IMR-90 (cell line): ENCODE measurements around the gene ADAM17. TPM values are rescaled to one million over a fixed set of nuclear protein-coding genes. Genes with fewer than 3 reads are reported as not detected.

Source experiments
- ATAC-seq: fragments of 200-7000 bp; cut with Tn5 transposase; 2 replicates; pipeline ENCODE4 v1.9.1; 2020; ENCODE audit warnings: low read depth, mild to moderate bottlenecking, moderate library complexity
- BruUV-seq: library from RNA; stranded (reverse); fragments of 400-500 nt; replicated peaks from 2 replicates; lab custom pipeline; 2021; lab: Mats Ljungman, UMichigan
- CTCF ChIA-PET: fragments of 300-600 bp; formaldehyde crosslinking; extraction: SDS; loops from one replicate; lab custom pipeline; 2021; ENCODE audit warnings: antibody characterized with exemption; lab: Yijun Ruan, JAX
- POLR2A ChIA-PET: fragments of 300-600 bp; sonication (Branson Sonifier 250); formaldehyde crosslinking; loops from one replicate; lab custom pipeline; 2022; ENCODE audit warnings: antibody characterized with exemption; ENCODE audit not compliant: unreplicated experiment; lab: Charles Lee
- DNase-seq: peaks from one replicate; pipeline ENCODE4 v3.0.0; 2013
- H2AFZ ChIP-seq: replicated peaks from 2 replicates; pipeline ENCODE3; 2013; ENCODE audit warnings: low read length, mild to moderate bottlenecking; ENCODE audit not compliant: poor library complexity
- H2AK5ac ChIP-seq: 2 replicates; pipeline ENCODE4 v1.6.1; 2013; ENCODE audit warnings: low read depth, low read length, inconsistent platforms
- H2AK9ac ChIP-seq: replicated peaks from 2 replicates; pipeline ENCODE3; 2013; ENCODE audit warnings: mild to moderate bottlenecking, low read depth, low read length, moderate library complexity; ENCODE audit not compliant: poor library complexity
- H2BK120ac ChIP-seq: 2 replicates; pipeline ENCODE4 v1.6.1; 2013; ENCODE audit warnings: low read depth, low read length, inconsistent platforms
- H2BK15ac ChIP-seq: 3 replicates; pipeline ENCODE4 v1.6.1; 2013; ENCODE audit warnings: low read depth, low read length, inconsistent platforms
- H2BK20ac ChIP-seq: 2 replicates; pipeline ENCODE4 v1.6.1; 2013; ENCODE audit warnings: low read depth, mild to moderate bottlenecking, inconsistent platforms, low read length, moderate library complexity
- H2BK5ac ChIP-seq: 2 replicates; pipeline ENCODE4 v1.6.1; 2013; ENCODE audit warnings: mild to moderate bottlenecking, low read depth, low read length, inconsistent platforms; ENCODE audit not compliant: poor library complexity, severe bottlenecking
- H3K14ac ChIP-seq: replicated peaks from 2 replicates; pipeline ENCODE4 v1.6.1; 2013; ENCODE audit warnings: low read depth, low read length, inconsistent platforms
- H3K18ac ChIP-seq: 2 replicates; pipeline ENCODE4 v1.6.1; 2013; ENCODE audit warnings: low read depth, low read length, control low read depth
- H3K23ac ChIP-seq: 2 replicates; pipeline ENCODE4 v1.6.1; 2013; ENCODE audit warnings: low read depth, low read length, inconsistent platforms
- H3K27ac ChIP-seq: 2 replicates; pipeline ENCODE4 v1.5.1; 2013; ENCODE audit warnings: mild to moderate bottlenecking, control low read depth, low read length; ENCODE audit not compliant: insufficient read depth
- H3K27me3 ChIP-seq: 2 replicates; pipeline ENCODE4 v1.6.1; 2013; ENCODE audit warnings: low read length; ENCODE audit not compliant: control insufficient read depth, insufficient read depth
- H3K36me3 ChIP-seq: 2 replicates; pipeline ENCODE4 v1.6.1; 2013; ENCODE audit warnings: low read length, mixed read lengths; ENCODE audit not compliant: control insufficient read depth, insufficient read depth
- H3K4ac ChIP-seq: 2 replicates; pipeline ENCODE4 v1.6.1; 2013; ENCODE audit warnings: low read depth, low read length, inconsistent platforms
- H3K4me1 ChIP-seq: 2 replicates; pipeline ENCODE4 v1.6.1; 2013; ENCODE audit warnings: low read length, mixed read lengths; ENCODE audit not compliant: control insufficient read depth, insufficient read depth
- H3K4me2 ChIP-seq: 2 replicates; pipeline ENCODE4 v1.6.1; 2013; ENCODE audit warnings: low read depth, mild to moderate bottlenecking, control low read depth, low read length, moderate library complexity
- H3K4me3 ChIP-seq: 2 replicates; pipeline ENCODE4 v1.5.1; 2013; ENCODE audit warnings: low read depth, mild to moderate bottlenecking, control low read depth, low read length, moderate library complexity; ENCODE audit not compliant: insufficient read depth
- H3K56ac ChIP-seq: 2 replicates; pipeline ENCODE4 v1.6.1; 2013; ENCODE audit warnings: low read length, inconsistent platforms; ENCODE audit not compliant: insufficient read depth; ENCODE audit errors: extremely low read depth
- H3K79me1 ChIP-seq, 2 experiments: 2 replicates each; pipeline ENCODE4 v1.6.1; 2013; ENCODE audit warnings: low read length in 2 of 2, inconsistent platforms in 1 of 2, low read depth in 1 of 2
- H3K9ac ChIP-seq: 2 replicates; pipeline ENCODE4 v1.6.1; 2013; ENCODE audit warnings: low read depth, low read length, control low read depth
- H3K9me1 ChIP-seq: 2 replicates; pipeline ENCODE4 v1.6.1; 2013; ENCODE audit warnings: low read length, inconsistent platforms; ENCODE audit not compliant: insufficient read depth
- H3K9me3 ChIP-seq: 2 replicates; pipeline ENCODE4 v1.6.1; 2013; ENCODE audit warnings: low read length; ENCODE audit not compliant: control insufficient read depth, insufficient read depth
- H4K20me1 ChIP-seq: 2 replicates; pipeline ENCODE4 v1.6.1; 2013; ENCODE audit warnings: low read length, inconsistent platforms; ENCODE audit not compliant: insufficient read depth
- H4K5ac ChIP-seq: 2 replicates; pipeline ENCODE4 v1.6.1; 2013; ENCODE audit warnings: mild to moderate bottlenecking, low read depth, low read length, control low read depth
- H4K8ac ChIP-seq, 2 experiments: 2 replicates each; pipeline ENCODE4 v1.6.1; 2013; ENCODE audit warnings: low read depth in 2 of 2, low read length in 2 of 2, control low read depth in 1 of 2, inconsistent platforms in 1 of 2
- H4K91ac ChIP-seq: 2 replicates; pipeline ENCODE4 v1.6.1; 2013; ENCODE audit warnings: low read depth, low read length, inconsistent platforms; ENCODE audit not compliant: insufficient read depth
- BHLHE40 ChIP-seq: fragments of 150-350 bp; IDR thresholded peaks from 2 replicates; pipeline ENCODE4 v1.6.1; 2016; ENCODE audit warnings: mild to moderate bottlenecking, low read depth, low read length
- CEBPB ChIP-seq: IDR thresholded peaks from 2 replicates; pipeline ENCODE4 v1.6.1; 2012; ENCODE audit warnings: low read depth, low read length, improper control_type of control experiment
- CHD1 ChIP-seq: IDR thresholded peaks from 2 replicates; pipeline ENCODE4 v1.6.1; 2012; ENCODE audit warnings: low read depth, low read length, improper control_type of control experiment
- CTCF ChIP-seq: conservative IDR thresholded peaks from 2 replicates; pipeline ENCODE4 v1.5.1; 2012; ENCODE audit warnings: mild to moderate bottlenecking, low read depth, low read length, improper control_type of control experiment
- ELK1 ChIP-seq: fragments of 150-350 bp; IDR thresholded peaks from 2 replicates; pipeline ENCODE4 v1.6.1; 2016; ENCODE audit warnings: low read depth, mild to moderate bottlenecking, low read length, moderate library complexity, borderline replicate concordance
- FOS ChIP-seq: fragments of 150-350 bp; IDR thresholded peaks from 2 replicates; pipeline ENCODE4 v1.6.1; 2016; ENCODE audit warnings: low read depth, low read length
- MAFK ChIP-seq: IDR thresholded peaks from 2 replicates; pipeline ENCODE4 v1.6.1; 2012; ENCODE audit warnings: low read depth, low read length, improper control_type of control experiment
- MAZ ChIP-seq: IDR thresholded peaks from 2 replicates; pipeline ENCODE4 v1.6.1; 2012; ENCODE audit warnings: low read depth, mild to moderate bottlenecking, low read length, improper control_type of control experiment, moderate library complexity, borderline replicate concordance
- MXI1 ChIP-seq: IDR thresholded peaks from 2 replicates; pipeline ENCODE4 v1.6.1; 2012; ENCODE audit warnings: low read depth, mild to moderate bottlenecking, low read length, moderate library complexity, borderline replicate concordance
- NFE2L2 ChIP-seq: fragments of 150-350 bp; IDR thresholded peaks from 2 replicates; pipeline ENCODE4 v1.6.1; 2016; ENCODE audit warnings: low read depth, mild to moderate bottlenecking, low read length
- POLR2A ChIP-seq: IDR thresholded peaks from 2 replicates; pipeline ENCODE4 v1.6.1; 2012; ENCODE audit warnings: mild to moderate bottlenecking, low read depth, low read length
- RAD21 ChIP-seq: IDR thresholded peaks from 2 replicates; pipeline ENCODE4 v1.6.1; 2012; ENCODE audit warnings: low read length, improper control_type of control experiment
- RCOR1 ChIP-seq: IDR thresholded peaks from 2 replicates; pipeline ENCODE4 v1.6.1; 2012; ENCODE audit warnings: mild to moderate bottlenecking, low read length, improper control_type of control experiment; ENCODE audit not compliant: insufficient replicate concordance
- RFX5 ChIP-seq: IDR thresholded peaks from 2 replicates; pipeline ENCODE4 v1.8.0; 2012; ENCODE audit warnings: low read depth, mild to moderate bottlenecking, low read length, moderate library complexity
- SMC3 ChIP-seq: fragments of 150-350 bp; IDR thresholded peaks from 2 replicates; pipeline ENCODE4 v1.6.1; 2016; ENCODE audit warnings: low read depth, mild to moderate bottlenecking, antibody characterized with exemption, low read length, moderate library complexity
- USF2 ChIP-seq: fragments of 150-350 bp; IDR thresholded peaks from 2 replicates; pipeline ENCODE4 v1.6.1; 2017; ENCODE audit warnings: mild to moderate bottlenecking, antibody characterized with exemption, low read length, low read depth
- WGBS, 2 experiments: methylation state at CpG; one replicate each; pipeline versions ENCODE4 v1.1.5 to v1.1.7; 2013; ENCODE audit warnings: missing lambda C conversion rate in 2 of 2; ENCODE audit not compliant: insufficient read length in 1 of 2; ENCODE audit errors: extremely low coverage in 2 of 2; 5-methylcytosine and 5-hydroxymethylcytosine counted together
- dilution Hi-C: fragments of 300-500 bp; cut with HindIII; formaldehyde crosslinking; loops from one replicate; pipeline ENCODE4 v1.14.3; 2018; ENCODE audit warnings: low sequenced_read_pairs; ENCODE audit not compliant: unreplicated experiment
- in situ Hi-C: fragments of 300-500 bp; cut with MboI; formaldehyde crosslinking; loops from 3 replicates; pipeline ENCODE4 v1.14.3; 2019; ENCODE audit warnings: low sequenced_read_pairs, inconsistent platforms, mixed read lengths
- intact Hi-C: fragments of 100-400 bp; cut with micrococcal nuclease; formaldehyde crosslinking; loops from 2 replicates; pipeline ENCODE4 v1.10.0; 2022
- polyA plus RNA-seq, 3 experiments: library from polyadenylated mRNA; depleted of rRNA; stranded (reverse); fragments of >200 nt; gene quantifications; 2 replicates each; pipeline ENCODE4 v1.2.3, GENCODE V29; 2012; ENCODE audit warnings: low replicate concordance in 1 of 3
- total RNA-seq: library from RNA; depleted of rRNA; stranded (reverse); fragments of >200 nt; gene quantifications from 2 replicates; pipeline ENCODE4 v1.2.3, GENCODE V29; 2012

The ADAM17 gene
- total and polyA plus RNA-seq, 2 of the 4 experiments (the other 2 are of a cell fraction): 9.6 to 34.4 TPM

GRCh38 chr2:9545502-9545901 lies 10.1 kb downstream of the ADAM17 start:
- no peak overlapping the region for H3K56ac ChIP-seq
- no peak overlapping the region for H3K23ac ChIP-seq
- H2BK120ac ChIP-seq: no peak overlapping the region
- H3K27ac ChIP-seq: no peak overlapping the region
- H2AK9ac ChIP-seq: no peak overlapping the region
- DNase-seq (no peak), ATAC-seq (no peak)
- no peaks in the 10 kb centered on the region for H3K27me3 ChIP-seq
- H3K18ac ChIP-seq: no peak overlapping the region
- H3K79me1 ChIP-seq: peaks cover 8 to 66% of the 10 kb centered on the region in 2 experiments
- no peak overlapping the region for H4K5ac ChIP-seq
- no peak overlapping the region for H4K8ac ChIP-seq
- H2BK5ac ChIP-seq: no peak overlapping the region
- no peak overlapping the region for H2BK15ac ChIP-seq
- H4K91ac ChIP-seq: no peak overlapping the region
- H4K20me1 ChIP-seq: peaks cover 38% of the 10 kb centered on the region
- H2AFZ ChIP-seq: no peak overlapping the region
- H2AK5ac ChIP-seq: no peak overlapping the region
- no peak overlapping the region for H3K14ac ChIP-seq
- H3K4me3 ChIP-seq: no peak overlapping the region
- peaks cover 8% of the 10 kb centered on the region for H3K4me1 ChIP-seq
- ChIA-PET POLR2A (no interaction called here), CTCF (interaction anchor here (0.6 kb wide), 1 partner anchor 325 kb away, joined by 3 read pairs; no protein-coding TSS in a partner anchor)
- dilution Hi-C loops: no loop called here
- TF ChIP-seq RCOR1 (no peak), SMC3 (no peak), CEBPB (no peak), RFX5 (no peak), FOS (no peak), CTCF (no peak), ELK1 (no peak), RAD21 (no peak), POLR2A (no peak), MAZ (no peak), BHLHE40 (no peak), NFE2L2 (no peak), MXI1 (no peak), CHD1 (no peak), USF2 (no peak), MAFK (no peak)
- H3K4ac ChIP-seq: no peak overlapping the region
- peaks cover 4% of the 10 kb centered on the region; the same call in 1 of the 2 replicates for H3K36me3 ChIP-seq
- in situ Hi-C loops: no loop called here
- no peaks in the 10 kb centered on the region for H3K9me3 ChIP-seq
- no peak overlapping the region for H2BK20ac ChIP-seq
- intact Hi-C loops: no loop called here
- peaks cover 23% of the 10 kb centered on the region for H3K9me1 ChIP-seq
- no peak overlapping the region for H3K9ac ChIP-seq
- BruUV-seq: no TSS peak
- no CpG with 5 or more reads among the region's 5 CpGs for WGBS, 2 experiments
- no peak overlapping the region for H3K4me2 ChIP-seq
